K562 (cell line): ENCODE data around the gene PSMD1. TPM values are rescaled to one million over a fixed set of nuclear protein-coding genes. Genes with fewer than 3 reads are reported as not detected.

Source experiments
- ATAC-seq: fragments of 200-7000 bp; cut with Tn5 transposase; 3 replicates; pipeline ENCODE4 v1.9.1; 2020; ENCODE audit warnings: moderate library complexity
- BruUV-seq: library from RNA; stranded (reverse); fragments of 400-500 nt; replicated peaks from 2 replicates; lab custom pipeline; 2021; lab: Mats Ljungman, UMichigan
- CTCF ChIA-PET: fragments of 300-600 bp; formaldehyde crosslinking; extraction: SDS; loops from one replicate; lab custom pipeline; 2021; ENCODE audit warnings: low intra/inter-chr PET ratio; lab: Yijun Ruan, JAX
- POLR2A ChIA-PET: fragments of 300-600, 350-650 bp; sonication (Branson Sonifier 250); formaldehyde crosslinking; extraction: SDS; loops from one replicate; lab custom pipeline; 2021; ENCODE audit warnings: antibody characterized with exemption, inconsistent platforms; lab: Yijun Ruan, JAX
- DNase-seq, 4 experiments: peaks; one replicate each; pipeline versions ENCODE4 v3.0.0 to v3.0.0-alpha.2; 2011 to 2018; ENCODE audit warnings: low spot score in 3 of 4, mixed read lengths in 3 of 4; ENCODE audit errors: extremely low read depth in 1 of 4
- FAIRE-seq: peaks from 2 replicates; lab custom pipeline; 2011; peaks lifted over from hg19 to GRCh38; lab: Jason Lieb, UNC
- H2AFZ ChIP-seq: 2 replicates; pipeline ENCODE4 v1.6.0; 2011; ENCODE audit warnings: low read depth, low read length, control low read depth, inconsistent platforms
- H3K27ac ChIP-seq: fragments of 200-600 bp; 3 replicates; pipeline ENCODE4 v1.8.0; 2011; ENCODE audit warnings: low read depth, mild to moderate bottlenecking, control low read depth, inconsistent platforms, low read length, moderate library complexity, mixed read lengths; ENCODE audit errors: extremely low read depth
- H3K27me3 ChIP-seq, 2 experiments: fragments of 300-600 bp in 1 of 2; 2 replicates in 1 of 2; 3 replicates in 1 of 2; pipeline versions ENCODE4 v1.6.0 to v1.8.0; 2011; ENCODE audit warnings: inconsistent platforms in 2 of 2, low read length in 2 of 2, mild to moderate bottlenecking in 1 of 2, mixed read lengths in 1 of 2, moderate library complexity in 1 of 2; ENCODE audit not compliant: control insufficient read depth in 2 of 2, insufficient read depth in 2 of 2
- H3K36me3 ChIP-seq: fragments of 300-600 bp; 3 replicates; pipeline ENCODE4 v1.8.0; 2011; ENCODE audit warnings: mild to moderate bottlenecking, low read length, inconsistent platforms; ENCODE audit not compliant: control insufficient read depth, insufficient read depth
- H3K4me1 ChIP-seq, 2 experiments: fragments of 200-600 bp in 1 of 2; replicated peaks in 1 of 2; 2 replicates in 1 of 2; 3 replicates in 1 of 2; pipeline versions ENCODE4 v1.5.1 to v1.8.0; 2011; ENCODE audit warnings: inconsistent platforms in 2 of 2, low read length in 2 of 2, mild to moderate bottlenecking in 1 of 2, mixed read lengths in 1 of 2, moderate library complexity in 1 of 2; ENCODE audit not compliant: control insufficient read depth in 2 of 2, insufficient read depth in 2 of 2
- H3K4me2 ChIP-seq: 2 replicates; pipeline ENCODE4 v1.6.1; 2011; ENCODE audit warnings: low read length, control low read depth, inconsistent platforms, mixed read lengths; ENCODE audit not compliant: insufficient read depth
- H3K4me3 ChIP-seq: fragments of 200-600 bp; sonication (generic), shearing (Covaris generic); 2 replicates; pipeline ENCODE4 v1.5.1; 2016; ENCODE audit warnings: control low read depth, inconsistent platforms
- H3K79me2 ChIP-seq: fragments of 200-600 bp; 3 replicates; pipeline ENCODE4 v1.8.0; 2011; ENCODE audit warnings: low read length, inconsistent platforms; ENCODE audit not compliant: control insufficient read depth, insufficient read depth
- H3K9ac ChIP-seq, 2 experiments: 2 replicates each; pipeline versions ENCODE4 v1.6.0 to v1.6.1; 2011; ENCODE audit warnings: low read depth in 2 of 2, low read length in 2 of 2, control low read depth in 1 of 2, inconsistent platforms in 1 of 2, mild to moderate bottlenecking in 1 of 2, mixed read lengths in 1 of 2; ENCODE audit not compliant: insufficient read depth in 1 of 2
- H3K9me1 ChIP-seq: one replicate; pipeline ENCODE4 v1.6.0; 2011; ENCODE audit warnings: inconsistent platforms, mild to moderate bottlenecking, low read length, moderate library complexity; ENCODE audit not compliant: control insufficient read depth, insufficient read depth
- H3K9me3 ChIP-seq: replicated peaks from 2 replicates; pipeline ENCODE4 v1.5.1; 2011; ENCODE audit warnings: low read depth, low read length, inconsistent platforms; ENCODE audit not compliant: control insufficient read depth, insufficient read depth
- H4K20me1 ChIP-seq: replicated peaks from 2 replicates; pipeline ENCODE4 v1.6.1; 2011; ENCODE audit warnings: low read length, inconsistent platforms, mixed read lengths; ENCODE audit not compliant: control insufficient read depth, insufficient read depth
- CTCFL ChIP-seq: IDR thresholded peaks from 2 replicates; pipeline ENCODE4 v1.6.1; 2011; ENCODE audit warnings: borderline replicate concordance, low read depth, mild to moderate bottlenecking, moderate library complexity, low read length; ENCODE audit not compliant: insufficient read depth, poor library complexity, severe bottlenecking
- ELF2 ChIP-seq: fragments of 250-450 bp; sonication (Bioruptor Pico); IDR thresholded peaks from 2 replicates; pipeline ENCODE4 v1.5.0; 2021; ENCODE audit warnings: mild to moderate bottlenecking
- HDGF ChIP-seq: fragments of 450-650 bp; IDR thresholded peaks from 2 replicates; pipeline ENCODE4 v1.6.1; 2016
- KHSRP ChIP-seq: fragments of 450-650 bp; IDR thresholded peaks from 2 replicates; pipeline ENCODE4 v1.6.1; 2017
- POU5F1 ChIP-seq: fragments of 150-350 bp; IDR thresholded peaks from 2 replicates; pipeline ENCODE4 v1.6.1; 2014; ENCODE audit warnings: borderline replicate concordance, low read length, low read depth, mild to moderate bottlenecking; ENCODE audit not compliant: partially characterized antibody
- SAFB ChIP-seq: fragments of 200-400 bp; formaldehyde crosslinking; IDR thresholded peaks from 2 replicates; pipeline ENCODE4 v1.6.1; 2017; ENCODE audit warnings: low read depth, low read length, borderline replicate concordance
- SLC30A9 ChIP-seq: fragments of 250-450 bp; sonication (Bioruptor Pico); IDR thresholded peaks from 2 replicates; pipeline ENCODE4 v1.8.0; 2022; ENCODE audit warnings: mild to moderate bottlenecking, moderate library complexity
- WGBS: fragments of 100-300 bp; shearing (Covaris generic); methylation state at CpG from one replicate; pipeline ENCODE4 v1.1.6; 2016; ENCODE audit warnings: low coverage, mixed read lengths; ENCODE audit not compliant: insufficient coverage; ENCODE audit errors: missing lambda C conversion rate; 5-methylcytosine and 5-hydroxymethylcytosine counted together
- in situ Hi-C: fragments of 300-500 bp; cut with MboI; formaldehyde crosslinking; loops from 4 replicates; pipeline ENCODE4 v1.15.0; 2018; ENCODE audit warnings: inconsistent platforms, mixed read lengths
- intact Hi-C: fragments of 100-400 bp; cut with micrococcal nuclease; formaldehyde crosslinking; loops from 2 replicates; pipeline ENCODE4 v1.14.2; 2022
- polyA plus RNA-seq, 8 experiments: library from polyadenylated mRNA; depleted of rRNA in 4 of 8; stranded (reverse) in 5 of 8; unstranded in 3 of 8; fragments of >200 nt; fragmentation: Nextera tagmentation in 2 of 8; fragmentation: Illumina TruSeq in 1 of 8; extraction: Ambion mirVana in 2 of 8; extraction: Trizol in 1 of 8; gene quantifications; 2 replicates each; pipeline versions ENCODE4 v1.2.1 to v1.2.3, GENCODE V29; 2011 to 2014; ENCODE audit warnings: inconsistent platforms in 1 of 8, missing spikeins in 1 of 8
- total RNA-seq, 7 experiments: library from RNA; depleted of rRNA in 6 of 7; stranded (reverse); fragments of >200 nt in 6 of 7; fragmentation: Illumina TruSeq in 2 of 7; extraction: Trizol in 2 of 7; gene quantifications; 2 replicates each; pipeline versions ENCODE4 v1.2.1 to v1.2.3, GENCODE V29; 2011 to 2021; ENCODE audit warnings: low replicate concordance in 1 of 7
- TF ChIP-seq, protein P1 (sequence below): fragments of 450-650 bp; formaldehyde crosslinking; IDR thresholded peaks from 2 replicates; pipeline ENCODE4 v1.4.0; 2022; ENCODE audit warnings: missing genetic modification characterization
- TF ChIP-seq, protein P2 (sequence below), 2 experiments: fragments of 450-650 bp in 1 of 2; sonication (generic) in 1 of 2; formaldehyde crosslinking in 1 of 2; IDR thresholded peaks; 2 replicates each; pipeline versions ENCODE4 v1.7.1 to v1.9.0; 2016 to 2022; ENCODE audit warnings: inconsistent platforms in 1 of 2, mild to moderate bottlenecking in 1 of 2, missing genetic modification reagents in 1 of 2

PSMD1 gene
- total and polyA plus RNA-seq, 9 of the 15 experiments (the other 6 are each of a cell fraction or from before 2014, with no cell fraction given), result 100 to 257 (median 147) TPM

DNA sequence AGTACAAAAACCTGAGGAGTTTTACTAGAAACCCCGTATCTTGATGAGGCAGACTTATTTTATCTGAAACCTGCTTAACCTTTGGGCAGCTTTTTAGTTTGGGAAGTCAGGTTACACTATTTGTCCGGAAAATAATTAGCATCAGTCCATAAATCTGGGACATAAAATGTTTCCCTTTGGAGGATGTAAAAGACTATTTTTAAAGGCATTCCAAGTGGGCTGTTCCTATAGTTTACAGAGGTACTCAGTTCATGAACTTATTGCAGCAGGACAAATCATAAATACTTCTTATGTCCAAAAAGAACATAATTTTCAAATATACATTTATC, 61.9 kb downstream of the PSMD1 start:
- intact Hi-C loops (no loop called here), in situ Hi-C loops (no loop called here)
- no peaks in the 10 kb centered on the region for H3K4me1 ChIP-seq
- peaks cover 4% of the 10 kb centered on the region; the same call in 2 of the 3 replicates for H3K36me3 ChIP-seq
- BruUV-seq, result no TSS peak
- no peaks in the 10 kb centered on the region for H3K9me1 ChIP-seq
- CTCF ChIA-PET, result no interaction called here
- POLR2A ChIA-PET, result interaction anchor here (0.7 kb wide), 1 partner anchor 255 kb away, joined by 3 read pairs; no protein-coding TSS in a partner anchor
- no peak overlapping the region for H3K4me2 ChIP-seq
- no peaks in the 10 kb centered on the region for H3K9me3 ChIP-seq
- no peaks in the 10 kb centered on the region for H3K27me3 ChIP-seq
- FAIRE-seq (no peak), ATAC-seq (no peak)
- H4K20me1 ChIP-seq, result no peaks in the 10 kb centered on the region
- no peak overlapping the region for H3K4me3 ChIP-seq
- 92% methylated on average over 2 of the region's 2 CpGs for WGBS
- H3K79me2 ChIP-seq, result 0 out of 3 replicates have a peak, but pooled peaks cover 2% of the 10 kb centered on the region
- H3K27ac ChIP-seq, result no peak overlapping the region
- H3K9ac ChIP-seq, result no peak overlapping the region
- H2AFZ ChIP-seq, result no peak overlapping the region
- no peak for TF ChIP-seq HDGF
- no peak for TF ChIP-seq ELF2 (CRISPR knock-in tag)
- TF ChIP-seq CTCFL, result no peak
- TF ChIP-seq POU5F1, result no peak
- TF ChIP-seq SAFB, result no peak
- no peak for TF ChIP-seq SLC30A9 (CRISPR knock-in tag)
- TF ChIP-seq, protein P1, sequence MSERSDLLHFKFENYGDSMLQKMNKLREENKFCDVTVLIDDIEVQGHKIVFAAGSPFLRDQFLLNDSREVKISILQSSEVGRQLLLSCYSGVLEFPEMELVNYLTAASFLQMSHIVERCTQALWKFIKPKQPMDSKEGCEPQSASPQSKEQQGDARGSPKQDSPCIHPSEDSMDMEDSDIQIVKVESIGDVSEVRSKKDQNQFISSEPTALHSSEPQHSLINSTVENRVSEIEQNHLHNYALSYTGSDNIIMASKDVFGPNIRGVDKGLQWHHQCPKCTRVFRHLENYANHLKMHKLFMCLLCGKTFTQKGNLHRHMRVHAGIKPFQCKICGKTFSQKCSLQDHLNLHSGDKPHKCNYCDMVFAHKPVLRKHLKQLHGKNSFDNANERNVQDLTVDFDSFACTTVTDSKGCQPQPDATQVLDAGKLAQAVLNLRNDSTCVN (CRISPR knock-in tag), result no peak
- TF ChIP-seq, protein P2, sequence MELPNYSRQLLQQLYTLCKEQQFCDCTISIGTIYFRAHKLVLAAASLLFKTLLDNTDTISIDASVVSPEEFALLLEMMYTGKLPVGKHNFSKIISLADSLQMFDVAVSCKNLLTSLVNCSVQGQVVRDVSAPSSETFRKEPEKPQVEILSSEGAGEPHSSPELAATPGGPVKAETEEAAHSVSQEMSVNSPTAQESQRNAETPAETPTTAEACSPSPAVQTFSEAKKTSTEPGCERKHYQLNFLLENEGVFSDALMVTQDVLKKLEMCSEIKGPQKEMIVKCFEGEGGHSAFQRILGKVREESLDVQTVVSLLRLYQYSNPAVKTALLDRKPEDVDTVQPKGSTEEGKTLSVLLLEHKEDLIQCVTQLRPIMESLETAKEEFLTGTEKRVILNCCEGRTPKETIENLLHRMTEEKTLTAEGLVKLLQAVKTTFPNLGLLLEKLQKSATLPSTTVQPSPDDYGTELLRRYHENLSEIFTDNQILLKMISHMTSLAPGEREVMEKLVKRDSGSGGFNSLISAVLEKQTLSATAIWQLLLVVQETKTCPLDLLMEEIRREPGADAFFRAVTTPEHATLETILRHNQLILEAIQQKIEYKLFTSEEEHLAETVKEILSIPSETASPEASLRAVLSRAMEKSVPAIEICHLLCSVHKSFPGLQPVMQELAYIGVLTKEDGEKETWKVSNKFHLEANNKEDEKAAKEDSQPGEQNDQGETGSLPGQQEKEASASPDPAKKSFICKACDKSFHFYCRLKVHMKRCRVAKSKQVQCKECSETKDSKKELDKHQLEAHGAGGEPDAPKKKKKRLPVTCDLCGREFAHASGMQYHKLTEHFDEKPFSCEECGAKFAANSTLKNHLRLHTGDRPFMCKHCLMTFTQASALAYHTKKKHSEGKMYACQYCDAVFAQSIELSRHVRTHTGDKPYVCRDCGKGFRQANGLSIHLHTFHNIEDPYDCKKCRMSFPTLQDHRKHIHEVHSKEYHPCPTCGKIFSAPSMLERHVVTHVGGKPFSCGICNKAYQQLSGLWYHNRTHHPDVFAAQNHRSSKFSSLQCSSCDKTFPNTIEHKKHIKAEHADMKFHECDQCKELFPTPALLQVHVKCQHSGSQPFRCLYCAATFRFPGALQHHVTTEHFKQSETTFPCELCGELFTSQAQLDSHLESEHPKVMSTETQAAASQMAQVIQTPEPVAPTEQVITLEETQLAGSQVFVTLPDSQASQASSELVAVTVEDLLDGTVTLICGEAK (IDR thresholded peaks at IDR 0.05), result no peak
- TF ChIP-seq, protein P2 (CRISPR knock-in tag; IDR thresholded peaks at IDR 0.05), result no peak
- TF ChIP-seq KHSRP, result no peak
- TF ChIP-seq, all 486 proteins: peak for 0
- no peak for DNase-seq
